ENCODE results near the gene PPM1L.

PPM1L gene

DNA sequence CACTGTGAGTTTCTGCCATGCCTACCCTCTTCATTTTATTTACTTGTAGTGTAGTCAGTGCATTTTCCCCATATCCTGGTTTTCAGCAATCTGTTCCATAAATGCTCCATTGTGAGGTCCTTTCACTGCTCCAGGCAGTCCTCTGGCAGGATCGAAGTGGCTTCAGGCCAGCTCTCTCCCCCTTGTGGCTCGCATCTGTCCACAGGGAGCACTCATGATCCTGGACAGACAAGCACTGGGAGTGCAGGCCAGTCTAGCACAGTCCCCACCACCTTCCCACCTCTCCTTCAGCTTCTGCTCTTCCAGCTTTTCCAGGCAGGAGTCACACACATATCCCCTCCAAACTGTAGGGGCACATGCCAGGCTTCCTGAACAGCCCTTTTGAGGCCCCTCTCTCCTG, 173.6 kb downstream of the PPM1L start:
- H3K4me3 ChIP-seq (ENCODE audit: low read length): no peak overlapping the region
- TF ChIP-seq CTCF (conservative IDR thresholded peaks at IDR 0.05; ENCODE audit: low read length): no peak
- peak; percentile 12 for DNase-seq (ENCODE audit: low read depth)

DNA sequence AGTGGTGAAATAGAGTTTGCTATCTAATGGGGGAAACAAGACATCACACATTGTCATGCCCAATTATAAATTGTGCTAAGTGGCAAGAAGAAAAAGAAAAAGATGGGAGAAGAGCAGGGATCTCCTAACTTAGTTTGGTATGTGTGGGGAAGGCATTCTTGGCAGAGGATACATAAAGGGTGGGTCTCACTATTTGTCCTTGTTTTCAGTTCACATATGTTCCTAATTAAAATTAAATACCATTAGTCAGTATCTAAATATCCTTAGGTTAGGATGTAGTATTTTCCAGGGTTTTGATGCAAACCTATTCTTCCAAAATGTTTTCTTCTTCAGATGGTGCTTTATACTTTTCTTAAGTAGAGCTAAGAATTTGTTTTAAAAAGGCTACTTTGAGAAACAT, 175.4 kb downstream of the PPM1L start:
- TF ChIP-seq CTCF (conservative IDR thresholded peaks at IDR 0.05; ENCODE audit: low read length): no peak
- no peak overlapping the region for H3K4me3 ChIP-seq (ENCODE audit: low read length)
- DNase-seq (ENCODE audit: low read depth): peak; percentile 57

DNA sequence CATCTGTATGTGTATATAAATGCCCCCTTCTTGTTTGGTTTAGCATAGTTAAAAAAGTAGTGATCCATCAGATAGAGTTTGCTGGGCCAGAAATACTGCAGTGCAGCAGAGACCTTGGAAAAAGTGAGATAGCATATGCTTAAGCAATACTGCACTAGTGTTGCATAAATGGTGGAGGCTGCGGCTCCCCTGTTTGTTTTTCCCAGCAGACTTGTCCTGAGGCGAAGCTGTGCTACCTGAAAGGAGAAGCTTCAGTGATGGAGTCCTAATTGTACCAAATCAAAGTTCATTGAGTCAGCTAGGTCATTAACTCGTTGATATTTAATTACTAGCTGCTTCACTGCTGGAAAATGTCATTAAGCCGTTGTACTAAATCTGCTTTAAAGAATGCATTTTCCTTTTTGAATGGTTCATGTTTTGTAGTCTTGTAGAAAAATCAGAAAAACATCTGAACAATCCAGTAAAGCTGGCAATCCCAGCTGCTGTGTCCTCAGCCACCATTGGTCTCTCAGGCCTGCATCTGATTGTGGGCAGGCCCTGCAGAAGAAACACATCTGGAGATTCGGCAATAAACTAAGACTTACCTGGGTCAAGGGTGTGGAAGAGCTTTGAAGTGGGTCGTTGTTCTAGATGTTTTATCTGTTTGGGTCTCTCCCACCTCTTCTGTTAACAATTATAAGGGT, 179.5 kb downstream of the PPM1L start:
- no peak for TF ChIP-seq CTCF (conservative IDR thresholded peaks at IDR 0.05; ENCODE audit: low read length)
- H3K4me3 ChIP-seq (ENCODE audit: low read length): no peak overlapping the region
- no peak for DNase-seq (ENCODE audit: low read depth)

DNA sequence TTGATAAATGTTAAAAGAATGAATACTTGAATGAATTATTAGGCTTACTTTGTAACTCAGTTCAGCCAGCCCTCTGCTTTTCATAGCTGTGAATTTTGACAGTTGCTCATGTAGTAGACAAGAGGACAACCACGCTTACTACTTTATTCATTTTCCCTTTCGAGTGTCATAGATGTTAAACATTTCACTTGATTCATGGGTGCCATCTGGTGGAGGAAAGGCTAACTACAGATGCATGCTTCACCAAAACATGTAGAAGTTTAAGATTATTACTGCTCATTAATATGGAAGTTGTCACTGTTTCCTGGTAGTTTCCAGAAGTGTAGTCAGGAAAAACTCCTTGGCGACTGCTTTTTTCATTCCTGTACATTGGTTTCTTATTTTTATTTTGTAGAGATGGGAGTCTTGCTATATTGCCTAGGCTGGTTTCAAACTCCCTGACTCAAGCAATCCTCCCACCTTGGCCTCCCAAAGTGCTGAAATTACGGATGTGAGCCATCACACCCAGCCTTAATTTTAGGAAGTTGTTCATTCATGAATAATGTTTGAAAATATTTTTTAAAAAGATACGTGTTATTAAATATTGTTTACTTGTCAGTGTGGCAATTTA, 186.0 kb downstream of the PPM1L start:
- H3K4me3 ChIP-seq (ENCODE audit: low read length): no peak overlapping the region
- peak; percentile 94 for TF ChIP-seq CTCF (conservative IDR thresholded peaks at IDR 0.05; ENCODE audit: low read length)
- DNase-seq (ENCODE audit: low read depth): peak; percentile 65

DNA sequence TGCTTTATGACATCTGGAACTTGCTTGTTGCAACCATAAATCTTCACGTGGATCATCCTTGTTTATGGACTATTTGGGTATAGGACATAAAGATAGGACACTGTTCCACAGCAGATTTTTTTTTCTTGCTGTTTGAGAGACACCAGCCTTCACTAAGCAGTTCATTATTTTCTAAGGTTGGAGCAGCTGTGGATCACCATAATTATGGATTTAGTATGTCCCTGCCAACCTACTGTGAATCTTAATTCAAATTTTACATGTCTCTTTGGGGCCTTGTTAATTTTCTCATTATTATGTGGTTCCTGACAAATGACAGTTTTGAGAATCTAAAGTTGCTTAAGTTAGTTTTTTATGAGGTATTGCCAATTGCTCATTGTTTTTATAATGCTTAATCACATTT, 188.0 kb downstream of the PPM1L start:
- no peak for DNase-seq (ENCODE audit: low read depth)
- TF ChIP-seq CTCF (conservative IDR thresholded peaks at IDR 0.05; ENCODE audit: low read length): no peak
- H3K4me3 ChIP-seq (ENCODE audit: low read length): no peak overlapping the region

DNA sequence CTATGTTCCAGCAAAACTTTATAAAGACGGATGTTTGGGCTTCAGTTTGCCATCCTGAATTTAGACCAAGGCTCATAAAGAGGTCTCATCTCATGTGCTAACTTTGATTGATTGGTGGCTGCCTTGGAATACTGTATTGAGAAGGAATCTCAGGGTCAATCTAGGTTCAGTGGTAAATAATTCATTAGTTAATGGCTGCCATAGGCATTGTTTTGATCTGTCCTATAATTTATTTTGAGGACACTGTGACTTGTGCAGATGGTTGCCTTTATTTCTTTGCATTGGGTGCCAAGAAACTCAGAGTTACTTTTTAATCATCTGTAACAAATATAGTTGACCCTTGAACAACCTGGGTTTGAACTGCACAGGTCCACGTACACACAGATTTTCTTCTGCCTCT, 189.3 kb downstream of the PPM1L start:
- H3K4me3 ChIP-seq (ENCODE audit: low read length): no peak overlapping the region
- no peak for TF ChIP-seq CTCF (conservative IDR thresholded peaks at IDR 0.05; ENCODE audit: low read length)
- DNase-seq (ENCODE audit: low read depth): no peak

GRCh38 chr3:160948273-160948672, 192.2 kb downstream of the PPM1L start:
- H3K4me3 ChIP-seq (ENCODE audit: low read length): no peak overlapping the region
- TF ChIP-seq CTCF (conservative IDR thresholded peaks at IDR 0.05; ENCODE audit: low read length): no peak
- no peak for DNase-seq (ENCODE audit: low read depth)

Data from AG10803 (cell line).